ENCODE data around the gene TRIP4.

DNA sequence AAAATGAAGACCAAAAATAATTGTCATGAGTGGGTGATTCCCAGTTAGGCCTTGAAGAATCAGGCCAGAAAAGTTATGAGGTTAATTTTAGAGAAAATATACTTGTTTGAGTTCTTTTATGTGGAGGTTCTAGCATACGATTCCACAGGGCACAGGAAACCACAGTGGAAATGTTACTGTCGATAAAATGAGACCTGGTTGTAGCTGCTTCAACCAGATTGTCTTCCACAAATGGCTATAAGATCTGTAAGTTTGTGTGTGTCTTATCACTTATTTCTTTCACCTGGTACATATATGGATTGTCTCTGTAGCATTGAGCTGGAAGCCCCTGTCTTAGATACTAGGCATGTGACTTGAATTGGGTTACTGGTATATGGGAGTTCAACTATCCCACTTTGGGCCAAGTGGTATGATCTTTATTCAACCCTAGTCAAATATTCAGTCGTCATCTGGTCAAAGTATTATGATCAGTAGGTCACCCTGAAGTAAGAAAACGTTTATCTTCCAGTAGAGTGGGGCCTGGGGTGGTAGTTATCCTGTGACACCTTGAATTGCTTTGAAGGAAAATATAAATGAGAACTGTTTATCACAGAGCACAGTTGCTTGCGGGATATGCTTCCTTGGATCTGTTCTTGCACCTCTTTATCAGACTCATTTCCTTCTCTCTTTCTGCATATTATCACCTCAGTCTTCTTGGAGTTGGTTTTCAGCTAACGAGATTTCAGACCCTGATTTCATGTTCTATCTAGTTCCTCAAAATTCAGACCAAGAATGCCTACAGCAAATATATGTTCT is 51.2 kb downstream of the TRIP4 start:
- TF ChIP-seq POLR2A (IDR thresholded peaks at IDR 0.05) (no peak), CTCF (IDR thresholded peaks at IDR 0.05) (no peak), POLR2AphosphoS5 (IDR thresholded peaks at IDR 0.05) (no peak)

Data from transverse colon (tissue), 4 donors.